ENCODE data around the gene SRSF10.
A peak's percentile ranks its signal among the peaks of the same experiment; 100 is the strongest.
"Not testable (repeated sequence)": the region's sequence is repeated elsewhere in the genome, so short reads cannot be mapped to it uniquely, and the experiment has no call there.

SRSF10 gene

GRCh38 chr1:23999156-23999671, 19.1 kb upstream of the SRSF10 start:
- no peak for DNase-seq (ENCODE audit: low read depth, low spot score)
- H3K27ac ChIP-seq = no peak overlapping the region

- H3K27ac ChIP-seq = no peak overlapping the region
- DNase-seq (ENCODE audit: low read depth, low spot score) = no peak
Measured at GRCh38 chr1:23997812-23998211, 17.7 kb upstream of the SRSF10 start.

GRCh38 chr1:23996700-23997229, 16.6 kb upstream of the SRSF10 start:
- H3K27ac ChIP-seq = no peak overlapping the region
- no peak for DNase-seq (ENCODE audit: low read depth, low spot score)

GRCh38 chr1:23995431-23995837, 15.3 kb upstream of the SRSF10 start:
- H3K27ac ChIP-seq = no peak overlapping the region
- no peak for DNase-seq (ENCODE audit: low read depth, low spot score)

- DNase-seq (ENCODE audit: low read depth, low spot score) = not testable (repeated sequence)
Measured at GRCh38 chr1:23992011-23992410, 11.9 kb upstream of the SRSF10 start.

GRCh38 chr1:23989263-23989662, 9.1 kb upstream of the SRSF10 start:
- no peak overlapping the region for H3K27ac ChIP-seq
- no peak for DNase-seq (ENCODE audit: low read depth, low spot score)

More at GRCh38 chr1:23992011-23992410, 11.9 kb upstream of the SRSF10 start:
- not testable (repeated sequence) for H3K27ac ChIP-seq

- not testable (repeated sequence) for DNase-seq (ENCODE audit: low read depth, low spot score); H3K27ac ChIP-seq
Measured at GRCh38 chr1:23987038-23987437, 6.9 kb upstream of the SRSF10 start.

GRCh38 chr1:23984417-23985186, 4.5 kb upstream of the SRSF10 start:
- H3K27ac ChIP-seq = peak overlapping the region; percentile 42
- peak; percentile 50 for DNase-seq (ENCODE audit: low read depth, low spot score)

- H3K27ac ChIP-seq = peak overlapping the region; percentile 87
- peak; percentile 20 for DNase-seq (ENCODE audit: low read depth, low spot score)
Measured at GRCh38 chr1:23980728-23981070, 572 bp upstream of the SRSF10 start.

GRCh38 chr1:23979387-23979880, 693 bp downstream of the SRSF10 start:
- peak overlapping the region; percentile 87 for H3K27ac ChIP-seq
- DNase-seq (ENCODE audit: low read depth, low spot score) = no peak

- DNase-seq (ENCODE audit: low read depth, low spot score) = no peak
- H3K27ac ChIP-seq = no peak overlapping the region
Measured at GRCh38 chr1:23978805-23979204, 1.3 kb downstream of the SRSF10 start.

- no peak overlapping the region for H3K27ac ChIP-seq
- DNase-seq (ENCODE audit: low read depth, low spot score) = no peak
Measured at GRCh38 chr1:23977854-23978191, 2.3 kb downstream of the SRSF10 start.

- H3K27ac ChIP-seq = no peak overlapping the region
- DNase-seq (ENCODE audit: low read depth, low spot score) = no peak
Measured at GRCh38 chr1:23977187-23977853, 2.8 kb downstream of the SRSF10 start.

- DNase-seq (ENCODE audit: low read depth, low spot score) = no peak
- no peak overlapping the region for H3K27ac ChIP-seq
Measured at GRCh38 chr1:23967871-23968270, 12.3 kb downstream of the SRSF10 start.

GRCh38 chr1:23966973-23967493, 13.1 kb downstream of the SRSF10 start:
- no peak for DNase-seq (ENCODE audit: low read depth, low spot score)
- H3K27ac ChIP-seq = no peak overlapping the region

GRCh38 chr1:23964790-23965740, 15.1 kb downstream of the SRSF10 start:
- peak overlapping the region; percentile 35 for H3K27ac ChIP-seq
- no peak for DNase-seq (ENCODE audit: low read depth, low spot score)

- H3K27ac ChIP-seq = peak overlapping the region; percentile 35
- DNase-seq (ENCODE audit: low read depth, low spot score) = no peak
Measured at GRCh38 chr1:23964235-23964668, 15.9 kb downstream of the SRSF10 start.

GRCh38 chr1:23963617-23964234, 16.4 kb downstream of the SRSF10 start:
- H3K27ac ChIP-seq = peak overlapping the region; percentile 35
- DNase-seq (ENCODE audit: low read depth, low spot score) = no peak

GRCh38 chr1:23960291-23961020, 19.7 kb downstream of the SRSF10 start:
- H3K27ac ChIP-seq = peak overlapping the region; percentile 95
- DNase-seq (ENCODE audit: low read depth, low spot score) = no peak
